RWPE2 (cell line): Measurements from ENCODE around the gene ZNF425.
"Not testable (repeated sequence)": the region's sequence is repeated elsewhere in the genome, so short reads cannot be mapped to it uniquely, and the experiment has no call there.

Source experiments
- ATAC-seq: fragments of 200-7000 bp; cut with Tn5 transposase; 3 replicates; pipeline ENCODE4 v1.9.1; 2021; ENCODE audit warnings: low read depth
- DNase-seq: peaks from one replicate; pipeline ENCODE4 v3.0.0-alpha.2; 2020; ENCODE audit warnings: low spot score
- H3K27ac ChIP-seq: fragments of 450-650 bp; 2 replicates; pipeline ENCODE4 v1.5.1; 2017; ENCODE audit warnings: mild to moderate bottlenecking; ENCODE audit not compliant: poor library complexity, severe bottlenecking
- H3K27me3 ChIP-seq: fragments of 250-450 bp; sonication (Bioruptor Pico); 2 replicates; pipeline ENCODE4 v1.5.1; 2021; ENCODE audit warnings: mild to moderate bottlenecking, moderate library complexity; ENCODE audit not compliant: insufficient read depth, poor library complexity, severe bottlenecking
- H3K36me3 ChIP-seq: fragments of 250-450 bp; sonication (Bioruptor Pico); 2 replicates; pipeline ENCODE4 v1.5.1; 2020; ENCODE audit warnings: low read depth, mild to moderate bottlenecking, moderate library complexity
- H3K4me1 ChIP-seq: fragments of 250-450 bp; sonication (Bioruptor Pico); 2 replicates; pipeline ENCODE4 v1.5.1; 2021; ENCODE audit warnings: mild to moderate bottlenecking, moderate library complexity; ENCODE audit not compliant: insufficient read depth, poor library complexity, severe bottlenecking
- H3K4me3 ChIP-seq: fragments of 250-450 bp; sonication (Bioruptor Pico); 2 replicates; pipeline ENCODE4 v1.5.1; 2021; ENCODE audit warnings: mild to moderate bottlenecking, moderate library complexity; ENCODE audit not compliant: severe bottlenecking
- H3K9me3 ChIP-seq: fragments of 250-450 bp; sonication (Bioruptor Pico); 2 replicates; pipeline ENCODE4 v1.5.1; 2021; ENCODE audit warnings: mild to moderate bottlenecking, moderate library complexity; ENCODE audit not compliant: severe bottlenecking
- CTCF ChIP-seq: fragments of 450-650 bp; IDR thresholded peaks from one replicate; pipeline ENCODE4 v1.5.1; 2017; ENCODE audit warnings: mild to moderate bottlenecking, moderate library complexity; ENCODE audit not compliant: poor library complexity, severe bottlenecking

The ZNF425 gene

GRCh38 chr7:149100821-149101220 lies 25.3 kb downstream of the ZNF425 start:
- ATAC-seq: no peak

DNA sequence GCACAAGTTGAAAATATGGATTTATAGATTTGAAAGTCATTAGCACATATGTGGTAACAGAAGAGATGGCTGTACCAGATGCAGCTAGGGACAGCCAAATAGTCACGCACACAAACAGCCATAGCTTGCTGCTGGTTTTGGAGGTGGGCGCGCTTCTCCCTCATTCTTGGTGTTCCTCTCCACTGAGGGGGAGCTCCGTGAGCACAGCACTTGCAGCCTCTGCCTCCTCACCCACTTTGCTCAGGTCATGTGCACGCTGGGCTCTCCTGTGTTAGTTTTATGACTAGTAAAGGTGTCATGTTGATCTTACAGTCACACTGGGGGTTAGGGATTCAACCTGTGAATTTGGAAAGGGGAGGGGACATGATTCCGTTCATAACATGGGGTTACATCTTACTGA lies 27.1 kb downstream of the ZNF425 start:
- Histone ChIP-seq H3K27ac (no peak overlapping the region), H3K4me3 (no peak overlapping the region), H3K27me3 (no peaks in the 10 kb centered on the region), H3K9me3 (no peaks in the 10 kb centered on the region), H3K36me3 (no peaks in the 10 kb centered on the region), H3K4me1 (no peaks in the 10 kb centered on the region)
- no peak for TF ChIP-seq CTCF
- no peak for DNase-seq
- no peak for ATAC-seq

More at GRCh38 chr7:149100821-149101220, 25.3 kb downstream of the ZNF425 start:
- Histone ChIP-seq H3K4me1 (no peaks in the 10 kb centered on the region), H3K27me3 (no peaks in the 10 kb centered on the region), H3K4me3 (no peak overlapping the region), H3K36me3 (no peaks in the 10 kb centered on the region), H3K9me3 (no peaks in the 10 kb centered on the region), H3K27ac (no peak overlapping the region)
- DNase-seq: no peak
- no peak for TF ChIP-seq CTCF

GRCh38 chr7:149097088-149097487 lies 29.0 kb downstream of the ZNF425 start:
- H3K4me1 ChIP-seq: no peaks in the 10 kb centered on the region
- DNase-seq (no peak), ATAC-seq (peak; percentile 36; the same call in 1 of the 3 replicates)
- H3K27me3 ChIP-seq: no peaks in the 10 kb centered on the region
- H3K4me3 ChIP-seq: no peak overlapping the region
- H3K36me3 ChIP-seq: no peaks in the 10 kb centered on the region
- H3K9me3 ChIP-seq: no peaks in the 10 kb centered on the region
- H3K27ac ChIP-seq: no peak overlapping the region
- TF ChIP-seq CTCF: no peak

DNA sequence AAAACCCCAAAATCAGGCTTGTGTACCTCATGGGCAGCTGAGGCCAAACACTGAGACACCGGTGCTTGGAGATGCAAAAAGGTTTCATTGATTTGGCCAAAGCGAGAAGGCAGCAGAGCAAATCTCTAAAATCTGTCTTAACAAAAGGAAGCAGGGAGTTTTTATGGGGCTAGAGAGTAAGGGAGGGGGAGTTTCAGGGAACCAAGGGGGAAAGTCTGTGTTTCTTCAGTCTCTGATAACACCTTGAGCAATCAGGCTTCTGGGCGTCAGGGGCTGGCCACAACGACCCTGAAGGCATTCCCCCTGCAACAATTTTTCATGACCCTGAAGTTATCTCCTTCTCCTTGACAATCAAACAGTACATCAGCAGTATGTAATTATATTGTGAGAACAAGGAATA lies 32.9 kb downstream of the ZNF425 start:
- H3K4me3 ChIP-seq: no peak overlapping the region
- no peak for ATAC-seq
- H3K9me3 ChIP-seq: no peaks in the 10 kb centered on the region
- no peak overlapping the region for H3K27ac ChIP-seq
- TF ChIP-seq CTCF: no peak
- no peak for DNase-seq
- peaks cover 3% of the 10 kb centered on the region for H3K4me1 ChIP-seq
- no peaks in the 10 kb centered on the region for H3K27me3 ChIP-seq
- H3K36me3 ChIP-seq: no peaks in the 10 kb centered on the region

DNA sequence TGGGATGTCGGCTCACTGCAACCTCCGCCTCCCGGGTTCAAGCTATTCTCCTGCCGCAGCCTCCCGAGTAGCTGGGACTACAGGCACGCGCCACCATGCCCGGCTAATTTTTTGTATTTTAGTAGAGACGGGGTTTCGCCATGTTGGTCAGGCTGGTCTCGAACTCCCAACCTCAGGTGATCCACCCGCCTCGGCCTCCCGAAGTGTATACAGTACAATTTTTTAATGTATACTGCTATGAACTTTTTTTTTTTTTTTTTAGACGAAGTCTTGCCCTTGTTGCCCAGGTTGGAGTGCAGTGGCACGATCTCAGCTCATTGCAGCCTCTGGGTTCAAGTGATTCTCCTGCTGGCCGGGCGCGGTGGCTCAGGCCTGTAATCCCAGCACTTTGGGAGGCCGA lies 33.9 kb downstream of the ZNF425 start:
- not testable (repeated sequence) for H3K27ac ChIP-seq, DNase-seq, H3K27me3 ChIP-seq, H3K36me3 ChIP-seq, H3K4me3 ChIP-seq, H3K9me3 ChIP-seq, H3K4me1 ChIP-seq, ATAC-seq
